T follicular helper cell (primary cell): Measurements from ENCODE around the gene NOL4L.

ENCODE experiments used
- DNase-seq: peaks from one replicate; pipeline ENCODE4 v3.0.0-alpha.2; 2020; ENCODE audit warnings: low read depth

NOL4L gene

DNA sequence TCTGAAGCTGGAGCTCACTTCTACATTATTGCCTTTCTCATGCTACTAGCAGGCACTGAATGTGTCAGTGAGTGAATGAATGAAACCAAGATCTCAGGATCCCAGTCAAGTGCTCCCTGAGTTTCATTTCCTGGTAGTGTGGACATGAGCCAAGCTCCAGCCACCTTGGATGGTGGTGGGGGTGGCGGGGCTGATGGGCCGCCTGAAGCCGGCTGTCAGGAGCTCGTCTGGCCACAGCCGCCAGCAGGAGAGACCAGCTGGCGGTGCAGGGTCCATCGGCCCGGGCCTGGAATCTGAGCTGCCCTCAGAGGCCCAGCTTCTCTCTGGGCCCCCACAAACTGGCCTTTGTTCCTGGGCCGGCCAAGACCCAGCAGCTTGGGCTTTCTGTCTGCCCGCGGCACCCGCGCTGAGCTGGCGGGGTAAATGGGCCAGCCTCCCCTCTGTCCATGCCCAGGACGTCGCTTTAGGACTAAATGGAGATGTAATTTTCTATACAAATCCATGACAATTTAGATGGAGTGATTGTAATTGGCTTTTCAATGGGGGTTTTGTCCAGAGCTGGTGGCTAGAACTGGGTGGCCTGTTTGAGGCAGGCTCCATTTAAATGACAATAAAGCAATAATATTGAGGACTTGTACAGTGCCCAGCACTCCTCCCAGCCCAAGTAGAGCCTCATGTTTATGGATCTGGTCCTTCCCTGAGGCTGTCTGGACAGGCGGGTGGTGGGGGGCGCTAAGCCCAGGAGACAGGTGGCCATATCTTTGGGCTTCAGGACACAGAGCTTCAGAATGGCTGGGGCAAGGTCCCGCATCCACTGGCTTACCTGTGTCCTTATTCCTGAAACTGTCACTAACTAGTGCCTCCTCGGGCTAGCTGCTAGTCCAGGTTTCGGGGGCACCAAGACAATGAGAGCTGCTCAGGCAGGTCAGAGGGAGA is 43.5 kb downstream of the NOL4L start:
- DNase-seq = no peak

DNA sequence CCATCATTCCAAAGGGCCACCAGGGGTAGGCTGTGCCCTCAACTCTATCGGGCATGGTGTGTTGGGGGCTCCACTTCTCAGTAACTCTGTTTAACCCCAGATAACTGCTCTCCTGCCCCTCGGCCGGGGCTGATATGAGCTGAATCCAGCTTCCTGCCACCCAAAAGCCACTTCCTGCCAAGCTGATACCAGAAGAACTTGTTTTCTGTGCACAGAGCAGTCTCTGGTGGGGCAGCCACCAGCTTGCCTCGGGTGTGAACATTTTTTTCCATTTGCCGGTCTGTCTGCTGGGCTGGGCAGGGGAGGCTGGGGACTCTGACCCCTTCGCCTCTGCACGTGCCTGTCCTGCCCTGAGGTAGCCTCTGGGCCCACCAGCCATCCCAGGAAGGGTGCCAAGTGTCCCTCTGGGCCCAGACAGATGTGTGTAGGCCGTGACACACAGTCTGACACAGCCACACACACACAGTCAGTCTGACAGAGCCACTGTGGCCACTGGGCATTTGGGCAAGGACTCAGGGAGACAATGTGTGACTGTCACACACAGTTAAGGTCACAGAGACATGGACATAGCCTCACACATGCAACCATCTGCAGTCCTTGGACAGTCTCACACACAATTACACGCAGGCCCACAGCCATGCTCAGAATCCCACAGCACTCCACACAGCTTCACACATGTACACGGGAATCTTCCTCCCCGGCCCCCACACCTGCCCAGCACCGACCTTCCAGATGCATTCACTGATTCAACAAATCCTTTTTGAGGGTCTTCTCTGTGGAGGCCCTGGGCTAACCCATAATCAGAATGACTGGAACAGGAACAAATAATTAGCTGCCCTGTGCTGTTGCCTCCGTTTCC is 45.1 kb downstream of the NOL4L start:
- DNase-seq = peak; percentile 51

GRCh38 chr20:32539026-32539816 is 45.9 kb downstream of the NOL4L start:
- no peak for DNase-seq

DNA sequence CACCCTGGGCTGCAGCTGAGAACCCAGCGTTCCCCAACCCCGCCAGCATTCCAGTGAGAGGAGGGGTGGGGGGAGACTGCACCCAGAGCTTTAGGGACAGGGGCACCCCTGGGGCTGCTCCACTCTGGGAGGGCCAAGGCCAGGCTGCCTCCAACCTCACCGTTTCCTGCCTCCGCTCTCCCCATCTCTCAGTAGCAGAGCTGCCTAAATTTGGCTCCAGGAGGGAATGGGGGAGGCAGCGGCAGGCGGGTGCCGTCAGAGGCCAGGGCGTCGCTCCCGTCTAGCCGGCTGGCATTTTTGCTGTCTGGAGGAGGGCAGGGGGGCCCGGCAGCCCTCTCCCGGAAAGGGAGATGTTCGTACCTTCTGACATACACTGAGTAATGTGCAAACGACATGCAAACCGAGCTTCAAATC is 46.6 kb downstream of the NOL4L start:
- DNase-seq = peak; percentile 63

- DNase-seq = no peak
These were observed 47.2 kb downstream of the NOL4L start for GRCh38 chr20:32537657-32538525.

- peak; percentile 57 for DNase-seq
These were observed 48.1 kb downstream of the NOL4L start for GRCh38 chr20:32536851-32537656.

DNA sequence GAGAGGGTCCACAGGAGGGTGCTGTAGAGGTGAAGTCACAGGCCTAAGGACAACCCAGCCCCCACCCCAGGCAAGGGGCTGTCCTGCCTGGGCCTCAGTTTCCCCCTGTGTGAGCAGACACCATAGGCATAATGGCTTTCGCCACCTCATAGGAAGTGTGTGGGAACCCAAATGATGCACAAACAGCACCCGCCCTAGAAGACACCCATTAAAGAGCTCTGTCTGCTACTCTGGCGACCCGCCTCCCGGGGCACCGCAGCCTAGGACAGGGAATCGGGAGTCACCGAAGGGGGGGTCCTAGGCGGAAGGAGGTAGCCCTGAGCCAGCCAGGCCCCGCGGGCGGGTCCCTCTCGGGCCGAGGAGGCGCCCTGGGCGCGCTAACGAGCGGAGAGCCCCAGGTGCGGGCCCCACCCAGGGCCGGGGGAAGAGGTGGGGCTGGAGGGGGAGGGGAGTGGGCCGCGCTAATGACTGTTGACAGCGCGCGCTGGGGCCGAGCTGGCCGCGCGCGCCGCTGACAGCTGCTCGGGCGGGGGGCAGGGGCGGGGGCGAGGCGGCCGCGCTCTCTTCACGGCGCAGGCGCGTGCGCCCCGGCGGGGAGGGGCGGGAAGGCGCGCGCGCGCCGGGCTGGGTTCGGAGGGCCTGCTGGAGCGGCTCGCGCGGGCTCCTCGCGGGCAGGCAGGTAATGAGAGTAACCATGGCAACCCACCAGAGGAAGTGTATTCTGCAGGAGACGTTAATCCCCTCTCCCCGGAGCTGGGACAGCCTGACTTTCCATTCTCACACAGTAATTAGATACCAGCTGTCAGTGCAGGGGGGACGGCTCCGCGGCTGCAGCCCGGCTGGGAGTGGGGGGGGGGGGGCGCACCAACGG is 48.9 kb downstream of the NOL4L start:
- peak; percentile 72 for DNase-seq

DNA sequence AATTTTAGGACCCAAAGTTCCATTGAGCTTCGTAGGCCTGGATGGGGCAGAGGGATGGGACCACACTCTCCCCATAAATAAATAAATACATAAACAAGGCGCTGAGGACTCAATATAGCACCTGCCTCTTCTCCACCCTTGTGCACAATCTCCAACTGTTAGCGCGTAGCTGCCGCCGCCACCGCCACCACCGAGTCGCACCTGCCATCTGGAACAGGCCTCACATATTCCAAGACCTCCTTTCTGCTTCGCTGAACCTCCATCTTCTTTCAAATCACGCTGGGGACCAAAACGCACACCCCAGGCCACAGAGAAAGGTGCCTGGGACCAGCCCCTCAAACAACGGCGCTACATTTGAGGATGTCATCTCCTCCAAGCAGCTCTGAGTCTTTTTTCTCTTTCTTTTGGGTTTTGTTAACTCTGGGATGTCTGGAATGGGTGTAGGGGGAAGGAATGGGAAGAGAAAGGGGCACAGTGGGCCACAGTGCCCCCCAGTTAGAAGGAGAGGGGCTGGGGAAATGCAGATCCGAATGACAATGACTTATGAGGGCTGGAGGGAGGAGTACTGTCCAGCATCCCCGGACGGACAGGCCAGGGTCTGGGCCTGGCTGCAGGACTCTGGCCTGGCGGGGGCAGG is 49.7 kb downstream of the NOL4L start:
- DNase-seq = peak; percentile 38

DNA sequence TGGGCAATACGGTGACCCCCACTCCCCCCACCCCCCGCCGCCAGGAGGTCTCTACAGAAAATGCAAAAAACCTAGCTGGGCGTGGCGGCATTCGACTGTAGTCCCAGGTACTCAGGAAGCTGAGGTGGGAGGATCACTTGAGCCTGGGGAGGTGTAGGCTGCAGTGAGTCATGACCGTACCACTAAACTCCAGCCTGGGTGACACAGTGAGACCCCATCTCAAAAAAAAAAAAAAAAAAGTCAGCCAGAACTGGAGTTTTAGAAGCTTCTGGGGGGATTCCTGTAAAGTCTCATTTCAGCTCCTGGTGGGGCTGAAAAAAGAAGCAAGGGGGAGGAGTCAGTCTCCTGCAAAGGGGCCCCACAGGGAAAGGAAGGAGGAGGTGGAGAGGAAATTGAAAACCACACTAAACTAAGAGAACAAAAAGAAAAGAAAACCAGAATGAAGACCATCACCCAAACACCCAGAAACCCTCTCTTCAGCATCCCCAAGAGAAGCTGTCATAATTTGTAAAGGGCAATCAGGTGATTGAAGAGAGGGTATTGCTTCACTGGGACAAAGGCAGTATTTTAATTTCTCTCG is 50.4 kb downstream of the NOL4L start:
- DNase-seq = peak; percentile 49

- DNase-seq = no peak
These were observed 51.4 kb downstream of the NOL4L start for GRCh38 chr20:32533732-32534131.

- no peak for DNase-seq
These were observed 52.9 kb downstream of the NOL4L start for GRCh38 chr20:32532246-32532645.

GRCh38 chr20:32528905-32529670 is 56.0 kb downstream of the NOL4L start:
- no peak for DNase-seq

DNA sequence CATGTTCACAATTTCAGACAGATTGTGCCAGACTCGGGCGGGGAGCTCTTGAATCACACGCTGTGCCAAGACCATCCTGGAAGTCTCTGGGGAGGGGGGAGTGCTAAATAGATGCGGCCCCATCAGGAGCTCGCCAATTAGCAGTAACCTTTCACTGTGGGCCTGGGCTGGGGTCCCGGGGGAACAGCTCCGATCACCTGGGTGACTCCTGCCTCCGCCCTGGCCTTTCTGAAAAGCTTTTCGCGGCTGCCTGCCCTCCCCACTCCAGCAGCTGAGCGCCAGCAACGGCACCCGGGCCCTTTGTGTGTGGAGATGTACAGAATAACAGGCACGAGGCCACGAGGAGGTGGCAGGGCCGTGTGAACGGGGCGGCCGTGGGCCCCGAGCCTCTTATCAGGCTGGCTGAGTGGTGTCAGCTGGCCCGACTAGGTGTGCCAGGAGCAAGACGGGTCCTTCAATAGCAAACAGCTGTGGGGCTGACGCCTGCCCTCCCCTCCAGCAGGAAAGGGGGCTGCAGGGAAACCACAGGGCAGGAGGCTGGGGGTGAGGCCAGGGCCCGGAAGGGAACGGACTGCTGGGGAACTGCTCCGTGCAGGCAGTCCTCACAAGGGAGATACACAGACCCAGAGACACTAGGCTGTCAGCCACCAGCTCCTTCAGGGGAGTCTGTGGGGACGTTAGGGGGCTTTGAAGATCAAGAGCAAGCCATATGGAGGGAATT is 56.8 kb downstream of the NOL4L start:
- no peak for DNase-seq

DNA sequence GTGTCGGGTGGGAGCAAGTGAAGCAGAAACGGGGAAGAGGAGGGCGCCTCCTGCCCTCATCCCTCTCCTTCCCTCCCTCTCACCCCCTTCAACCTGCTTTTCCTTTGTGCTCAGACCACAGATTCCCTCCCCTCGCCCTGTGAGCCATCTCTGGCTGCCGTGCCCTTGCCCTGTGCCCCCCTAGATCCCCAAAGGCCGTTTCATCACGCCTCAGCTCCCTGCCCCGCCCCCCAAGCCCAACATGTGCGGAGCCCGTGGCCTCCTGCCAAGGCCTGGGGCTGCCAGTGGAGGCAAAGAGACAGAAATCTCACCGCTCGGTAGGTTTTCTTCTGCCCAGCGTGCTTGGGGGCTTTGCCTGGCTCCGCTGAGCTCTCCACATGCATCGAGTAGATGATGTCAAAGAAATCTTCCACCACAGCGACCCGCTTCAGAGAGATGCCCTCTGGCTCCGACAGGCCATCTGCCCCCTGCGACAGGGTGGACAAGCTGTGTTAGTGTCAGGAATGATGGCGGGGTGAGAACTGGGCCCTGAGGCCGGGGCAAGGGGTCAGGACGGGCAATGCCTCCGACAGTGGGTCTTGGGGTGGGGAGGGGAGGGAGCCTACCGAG is 57.6 kb downstream of the NOL4L start:
- DNase-seq = no peak

DNA sequence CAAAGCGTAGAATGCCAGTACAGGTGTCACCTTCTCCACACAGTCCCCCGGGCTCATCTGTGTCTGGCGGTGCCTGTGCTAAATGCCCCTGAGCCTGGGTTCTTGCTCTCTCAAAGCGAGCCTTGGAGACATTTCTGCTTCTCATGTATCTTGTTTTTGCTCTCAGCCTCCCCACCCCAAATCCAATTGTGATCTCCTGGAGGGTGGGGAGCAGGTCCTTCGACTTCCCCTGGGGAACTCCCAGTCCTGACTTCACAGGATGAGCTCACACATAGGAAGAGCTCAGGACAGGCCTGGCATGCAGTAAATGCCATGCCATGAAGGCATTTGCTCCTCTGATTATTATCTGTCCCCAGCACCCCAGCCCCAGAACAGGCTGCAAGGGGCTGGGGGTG is 58.1 kb downstream of the NOL4L start:
- DNase-seq = no peak

DNA sequence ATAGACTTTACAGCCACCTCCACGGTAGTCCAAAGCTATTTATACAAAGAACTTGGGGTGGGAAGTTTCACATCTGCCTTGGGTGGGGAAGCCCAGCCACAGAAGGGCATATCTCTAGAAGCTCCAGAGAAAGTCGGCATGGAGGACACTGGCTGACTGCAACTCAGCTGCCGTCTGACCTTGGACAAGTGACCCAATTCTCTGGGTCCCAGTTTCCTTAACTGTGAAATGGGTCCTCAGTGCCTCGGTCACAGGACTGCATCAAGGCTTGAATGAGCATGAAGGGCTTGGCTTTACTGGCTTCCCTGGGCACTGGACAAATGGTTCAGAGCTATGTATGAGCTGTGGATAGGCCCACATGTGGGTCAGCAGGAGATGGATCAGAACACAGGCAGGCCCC is 58.6 kb downstream of the NOL4L start:
- no peak for DNase-seq
